ENCODE results near the gene GEMIN7. TPM values are rescaled to one million over a fixed set of nuclear protein-coding genes. Genes with fewer than 3 reads are reported as not detected.

GEMIN7 gene
- total and polyA plus RNA-seq, 2 of the 4 experiments (the other 2 are of a cell fraction), result 27.2 to 53.0 TPM

- no peak overlapping the region for H3K4me2 ChIP-seq (ENCODE audit: low read depth, low read length)
- H3K9me3 ChIP-seq (ENCODE audit: control insufficient read depth, insufficient read depth, low read length), result no peaks in the 10 kb centered on the region
- H2BK5ac ChIP-seq (ENCODE audit: low read depth, low read length, poor library complexity, severe bottlenecking), result no peak overlapping the region
- H2BK20ac ChIP-seq (ENCODE audit: low read depth, low read length), result no peak overlapping the region
- no peak overlapping the region for H2AK9ac ChIP-seq (replicated peaks; ENCODE audit: low read depth, low read length, poor library complexity)
- BruUV-seq (replicated peaks), result no TSS peak
- H2BK120ac ChIP-seq (ENCODE audit: low read depth, low read length), result no peak overlapping the region
- dilution Hi-C loops (cut with HindIII; ENCODE audit: low sequenced_read_pairs, unreplicated experiment), result no loop called here
- in situ Hi-C loops (cut with MboI; ENCODE audit: low sequenced_read_pairs), result no loop called here
- DNase-seq (no peak), ATAC-seq (ENCODE audit: low read depth) (no peak)
- no peak overlapping the region for H3K18ac ChIP-seq (ENCODE audit: low read depth, low read length)
- H3K4me1 ChIP-seq (ENCODE audit: control insufficient read depth, insufficient read depth, low read length), result peaks cover 4% of the 10 kb centered on the region; the same call in 1 of the 2 replicates
- 89% methylated on average over 1 of the region's 4 CpGs; no CpG with 5 or more reads in 1 of the 2 experiments for WGBS, 2 experiments (ENCODE audit: extremely low coverage in 2 of 2, insufficient read length in 1 of 2)
- no peak overlapping the region for H3K56ac ChIP-seq (ENCODE audit: extremely low read depth, insufficient read depth, low read length)
- H3K4ac ChIP-seq (ENCODE audit: low read depth, low read length), result no peak overlapping the region
- no peak overlapping the region for H2BK15ac ChIP-seq (ENCODE audit: low read depth, low read length)
- no peak overlapping the region for H4K91ac ChIP-seq (ENCODE audit: insufficient read depth, low read depth, low read length)
- peaks cover 19 to 55% of the 10 kb centered on the region in 2 experiments for H3K79me1 ChIP-seq (ENCODE audit: low read depth in 1 of 2, low read length in 2 of 2)
- H3K36me3 ChIP-seq (ENCODE audit: control insufficient read depth, insufficient read depth, low read length), result peaks cover 21% of the 10 kb centered on the region
- ChIA-PET POLR2A (ENCODE audit: unreplicated experiment) (no interaction called here), CTCF (no interaction called here)
- peaks cover 7% of the 10 kb centered on the region for H4K20me1 ChIP-seq (ENCODE audit: insufficient read depth, low read length)
- H3K9me1 ChIP-seq (ENCODE audit: insufficient read depth, low read length), result no peaks in the 10 kb centered on the region
- H3K4me3 ChIP-seq (ENCODE audit: insufficient read depth, low read depth, low read length), result no peak overlapping the region
- H4K5ac ChIP-seq (ENCODE audit: low read depth, low read length), result no peak overlapping the region
- no peak for TF ChIP-seq BHLHE40 (IDR thresholded peaks at IDR 0.05; ENCODE audit: low read depth, low read length)
- TF ChIP-seq MAZ (IDR thresholded peaks at IDR 0.05; ENCODE audit: borderline replicate concordance, low read depth, low read length), result no peak
- no peak for TF ChIP-seq CEBPB (IDR thresholded peaks at IDR 0.05; ENCODE audit: low read depth, low read length)
- TF ChIP-seq FOS (IDR thresholded peaks at IDR 0.05; ENCODE audit: low read depth, low read length), result no peak
- TF ChIP-seq MXI1 (IDR thresholded peaks at IDR 0.05; ENCODE audit: borderline replicate concordance, low read depth, low read length), result no peak
- no peak for TF ChIP-seq POLR2A (IDR thresholded peaks at IDR 0.05; ENCODE audit: low read depth, low read length)
- TF ChIP-seq, protein P1, sequence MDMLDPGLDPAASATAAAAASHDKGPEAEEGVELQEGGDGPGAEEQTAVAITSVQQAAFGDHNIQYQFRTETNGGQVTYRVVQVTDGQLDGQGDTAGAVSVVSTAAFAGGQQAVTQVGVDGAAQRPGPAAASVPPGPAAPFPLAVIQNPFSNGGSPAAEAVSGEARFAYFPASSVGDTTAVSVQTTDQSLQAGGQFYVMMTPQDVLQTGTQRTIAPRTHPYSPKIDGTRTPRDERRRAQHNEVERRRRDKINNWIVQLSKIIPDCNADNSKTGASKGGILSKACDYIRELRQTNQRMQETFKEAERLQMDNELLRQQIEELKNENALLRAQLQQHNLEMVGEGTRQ (IDR thresholded peaks at IDR 0.05; ENCODE audit: low read depth, low read length), result no peak
- no peak for TF ChIP-seq RFX5 (IDR thresholded peaks at IDR 0.05; ENCODE audit: low read depth, low read length)
- TF ChIP-seq MAFK (IDR thresholded peaks at IDR 0.05; ENCODE audit: low read depth, low read length), result no peak
- no peak for TF ChIP-seq RCOR1 (IDR thresholded peaks at IDR 0.05; ENCODE audit: insufficient replicate concordance, low read length)
- no peak for TF ChIP-seq SMC3 (IDR thresholded peaks at IDR 0.05; ENCODE audit: low read depth, low read length)
- intact Hi-C loops (cut with micrococcal nuclease), result no loop called here
- H3K27ac ChIP-seq (ENCODE audit: insufficient read depth, low read length), result no peak overlapping the region
- H3K9ac ChIP-seq (ENCODE audit: low read depth, low read length), result no peak overlapping the region
- no peak overlapping the region for H3K23ac ChIP-seq (ENCODE audit: low read depth, low read length)
- H3K27me3 ChIP-seq (ENCODE audit: control insufficient read depth, insufficient read depth, low read length), result no peaks in the 10 kb centered on the region
- H2AFZ ChIP-seq (replicated peaks; ENCODE audit: low read length, poor library complexity), result no peak overlapping the region
- no peak overlapping the region for H4K8ac ChIP-seq (ENCODE audit: low read depth in 2 of 2, low read length in 2 of 2)
- no peak overlapping the region for H2AK5ac ChIP-seq (ENCODE audit: low read depth, low read length)
- H3K14ac ChIP-seq (replicated peaks; ENCODE audit: low read depth, low read length), result no peak overlapping the region
These were observed 7.4 kb downstream of the GEMIN7 start for GRCh38 chr19:45086480-45086879.
